ENCODE results near the gene CSNK1G2.

The CSNK1G2 gene

GRCh38 chr19:1997353-1998233 lies 56.6 kb downstream of the CSNK1G2 start:
- Histone ChIP-seq H3K9ac (ENCODE audit: low read length in 5 of 5) (no peak overlapping the region), H3K27ac (ENCODE audit: low read depth, low read length) (no peak overlapping the region), H3K4me1 (ENCODE audit: control insufficient read depth in 5 of 5, insufficient read depth in 5 of 5, low read length in 5 of 5) (no peaks in the 10 kb centered on the region), H3K27me3 (ENCODE audit: control insufficient read depth in 5 of 5, insufficient read depth in 4 of 5, low read length in 5 of 5) (no peaks in the 10 kb centered on the region), H3K36me3 (ENCODE audit: control insufficient read depth in 5 of 5, insufficient read depth in 5 of 5, low read length in 5 of 5) (peaks cover 0 to 54% (median 28%) of the 10 kb centered on the region in 5 donors), H3K9me3 (ENCODE audit: control insufficient read depth in 5 of 5, low read length in 5 of 5) (no peaks in the 10 kb centered on the region), H3K4me3 (ENCODE audit: low read depth in 1 of 5, low read length in 5 of 5) (no peak overlapping the region)

GRCh38 chr19:1998712-1999708 lies 58.0 kb downstream of the CSNK1G2 start:
- no peak overlapping the region for H3K4me3 ChIP-seq (ENCODE audit: low read depth in 1 of 5, low read length in 5 of 5)
- H3K36me3 ChIP-seq (ENCODE audit: control insufficient read depth in 5 of 5, insufficient read depth in 5 of 5, low read length in 5 of 5): peaks cover 0 to 54% (median 28%) of the 10 kb centered on the region in 5 donors
- H3K27ac ChIP-seq (ENCODE audit: low read depth, low read length): no peak overlapping the region
- H3K9me3 ChIP-seq (ENCODE audit: control insufficient read depth in 5 of 5, low read length in 5 of 5): no peaks in the 10 kb centered on the region
- no peaks in the 10 kb centered on the region for H3K4me1 ChIP-seq (ENCODE audit: control insufficient read depth in 5 of 5, insufficient read depth in 5 of 5, low read length in 5 of 5)
- H3K27me3 ChIP-seq (ENCODE audit: control insufficient read depth in 5 of 5, insufficient read depth in 4 of 5, low read length in 5 of 5): no peaks in the 10 kb centered on the region
- H3K9ac ChIP-seq (ENCODE audit: low read length in 5 of 5): no peak overlapping the region

- Histone ChIP-seq H3K9ac (ENCODE audit: low read length in 5 of 5) (no peak overlapping the region), H3K27me3 (ENCODE audit: control insufficient read depth in 5 of 5, insufficient read depth in 4 of 5, low read length in 5 of 5) (no peaks in the 10 kb centered on the region), H3K4me3 (ENCODE audit: low read depth in 1 of 5, low read length in 5 of 5) (no peak overlapping the region), H3K9me3 (ENCODE audit: control insufficient read depth in 5 of 5, low read length in 5 of 5) (no peaks in the 10 kb centered on the region), H3K36me3 (ENCODE audit: control insufficient read depth in 5 of 5, insufficient read depth in 5 of 5, low read length in 5 of 5) (peaks cover 0 to 50% (median 28%) of the 10 kb centered on the region in 5 donors), H3K4me1 (ENCODE audit: control insufficient read depth in 5 of 5, insufficient read depth in 5 of 5, low read length in 5 of 5) (no peaks in the 10 kb centered on the region), H3K27ac (ENCODE audit: low read depth, low read length) (no peak overlapping the region)
Observed at GRCh38 chr19:1999856-2000515, 59.0 kb downstream of the CSNK1G2 start.

GRCh38 chr19:2003874-2004273 lies 62.9 kb downstream of the CSNK1G2 start:
- Histone ChIP-seq H3K27ac (ENCODE audit: low read depth, low read length) (no peak overlapping the region), H3K9ac (ENCODE audit: low read length in 5 of 5) (no peak overlapping the region)

GRCh38 chr19:2010135-2010668 lies 69.2 kb downstream of the CSNK1G2 start:
- Histone ChIP-seq H3K9ac (ENCODE audit: low read length in 5 of 5) (no peak overlapping the region), H3K27me3 (ENCODE audit: control insufficient read depth in 5 of 5, insufficient read depth in 4 of 5, low read length in 5 of 5) (no peaks in the 10 kb centered on the region), H3K27ac (ENCODE audit: low read depth, low read length) (no peak overlapping the region), H3K4me1 (ENCODE audit: control insufficient read depth in 5 of 5, insufficient read depth in 5 of 5, low read length in 5 of 5) (peaks cover 0 to 22% (median 14%) of the 10 kb centered on the region in 5 donors), H3K9me3 (ENCODE audit: control insufficient read depth in 5 of 5, low read length in 5 of 5) (no peaks in the 10 kb centered on the region), H3K36me3 (ENCODE audit: control insufficient read depth in 5 of 5, insufficient read depth in 5 of 5, low read length in 5 of 5) (peaks cover 0 to 4% (median 0%) of the 10 kb centered on the region in 5 donors), H3K4me3 (ENCODE audit: low read depth in 1 of 5, low read length in 5 of 5) (no peak overlapping the region)

More at GRCh38 chr19:2003874-2004273, 62.9 kb downstream of the CSNK1G2 start:
- Histone ChIP-seq H3K4me3 (ENCODE audit: low read depth in 1 of 5, low read length in 5 of 5) (no peak overlapping the region), H3K27me3 (ENCODE audit: control insufficient read depth in 5 of 5, insufficient read depth in 4 of 5, low read length in 5 of 5) (no peaks in the 10 kb centered on the region), H3K9me3 (ENCODE audit: control insufficient read depth in 5 of 5, low read length in 5 of 5) (no peaks in the 10 kb centered on the region), H3K36me3 (ENCODE audit: control insufficient read depth in 5 of 5, insufficient read depth in 5 of 5, low read length in 5 of 5) (peaks cover 0 to 32% (median 15%) of the 10 kb centered on the region in 5 donors), H3K4me1 (ENCODE audit: control insufficient read depth in 5 of 5, insufficient read depth in 5 of 5, low read length in 5 of 5) (peaks cover 0 to 5% (median 0%) of the 10 kb centered on the region in 5 donors)

GRCh38 chr19:2011169-2011568 lies 70.2 kb downstream of the CSNK1G2 start:
- Histone ChIP-seq H3K27me3 (ENCODE audit: control insufficient read depth in 5 of 5, insufficient read depth in 4 of 5, low read length in 5 of 5) (no peaks in the 10 kb centered on the region), H3K4me3 (ENCODE audit: low read depth in 1 of 5, low read length in 5 of 5) (no peak overlapping the region), H3K9me3 (ENCODE audit: control insufficient read depth in 5 of 5, low read length in 5 of 5) (no peaks in the 10 kb centered on the region), H3K27ac (ENCODE audit: low read depth, low read length) (no peak overlapping the region), H3K9ac (ENCODE audit: low read length in 5 of 5) (no peak overlapping the region), H3K36me3 (ENCODE audit: control insufficient read depth in 5 of 5, insufficient read depth in 5 of 5, low read length in 5 of 5) (peaks cover 0 to 4% (median 0%) of the 10 kb centered on the region in 5 donors), H3K4me1 (ENCODE audit: control insufficient read depth in 5 of 5, insufficient read depth in 5 of 5, low read length in 5 of 5) (peaks cover 0 to 24% (median 16%) of the 10 kb centered on the region in 5 donors)

GRCh38 chr19:2012941-2013682 lies 72.1 kb downstream of the CSNK1G2 start:
- Histone ChIP-seq H3K9ac (ENCODE audit: low read length in 5 of 5) (peak overlapping the region in 1 of 5 donors; percentile 8), H3K4me3 (ENCODE audit: low read depth in 1 of 5, low read length in 5 of 5) (no peak overlapping the region), H3K9me3 (ENCODE audit: control insufficient read depth in 5 of 5, low read length in 5 of 5) (no peaks in the 10 kb centered on the region), H3K27ac (ENCODE audit: low read depth, low read length) (no peak overlapping the region), H3K36me3 (ENCODE audit: control insufficient read depth in 5 of 5, insufficient read depth in 5 of 5, low read length in 5 of 5) (peaks cover 0 to 4% (median 0%) of the 10 kb centered on the region in 5 donors), H3K27me3 (ENCODE audit: control insufficient read depth in 5 of 5, insufficient read depth in 4 of 5, low read length in 5 of 5) (no peaks in the 10 kb centered on the region), H3K4me1 (ENCODE audit: control insufficient read depth in 5 of 5, insufficient read depth in 5 of 5, low read length in 5 of 5) (peaks cover 0 to 22% (median 19%) of the 10 kb centered on the region in 5 donors)

- no peak overlapping the region for H3K27ac ChIP-seq (ENCODE audit: low read depth, low read length)
- peaks cover 0 to 4% (median 0%) of the 10 kb centered on the region in 5 donors for H3K36me3 ChIP-seq (ENCODE audit: control insufficient read depth in 5 of 5, insufficient read depth in 5 of 5, low read length in 5 of 5)
- H3K9me3 ChIP-seq (ENCODE audit: control insufficient read depth in 5 of 5, low read length in 5 of 5): no peaks in the 10 kb centered on the region
- no peak overlapping the region for H3K4me3 ChIP-seq (ENCODE audit: low read depth in 1 of 5, low read length in 5 of 5)
- H3K9ac ChIP-seq (ENCODE audit: low read length in 5 of 5): peak overlapping the region in 1 of 5 donors; percentile 8
- H3K27me3 ChIP-seq (ENCODE audit: control insufficient read depth in 5 of 5, insufficient read depth in 4 of 5, low read length in 5 of 5): no peaks in the 10 kb centered on the region
- H3K4me1 ChIP-seq (ENCODE audit: control insufficient read depth in 5 of 5, insufficient read depth in 5 of 5, low read length in 5 of 5): peaks cover 0 to 22% (median 19%) of the 10 kb centered on the region in 5 donors
Observed at GRCh38 chr19:2013683-2013961, 72.7 kb downstream of the CSNK1G2 start.

- no peak overlapping the region for H3K27ac ChIP-seq (ENCODE audit: low read depth, low read length)
Observed at GRCh38 chr19:2014131-2014571, 73.2 kb downstream of the CSNK1G2 start.

More at GRCh38 chr19:2014131-2014571, 73.2 kb downstream of the CSNK1G2 start:
- Histone ChIP-seq H3K4me3 (ENCODE audit: low read depth in 1 of 5, low read length in 5 of 5) (peak overlapping the region in 2 of 5 donors; percentile 73 to 75), H3K9me3 (ENCODE audit: control insufficient read depth in 5 of 5, low read length in 5 of 5) (no peaks in the 10 kb centered on the region), H3K9ac (ENCODE audit: low read length in 5 of 5) (no peak overlapping the region), H3K4me1 (ENCODE audit: control insufficient read depth in 5 of 5, insufficient read depth in 5 of 5, low read length in 5 of 5) (peaks cover 0 to 22% (median 19%) of the 10 kb centered on the region in 5 donors), H3K36me3 (ENCODE audit: control insufficient read depth in 5 of 5, insufficient read depth in 5 of 5, low read length in 5 of 5) (peaks cover 0 to 4% (median 0%) of the 10 kb centered on the region in 5 donors), H3K27me3 (ENCODE audit: control insufficient read depth in 5 of 5, insufficient read depth in 4 of 5, low read length in 5 of 5) (no peaks in the 10 kb centered on the region)

Measured in subcutaneous abdominal adipose tissue (tissue), 5 donors.